Esophagus (tissue), 2 donors: ENCODE data around the gene MBD3L2B. TPM values are rescaled to one million over a fixed set of nuclear protein-coding genes. Genes with fewer than 3 reads are reported as not detected.
"Not testable (repeated sequence)": the region's sequence is repeated elsewhere in the genome, so short reads cannot be mapped to it uniquely, and the experiment has no call there.

Experiments used
- H3K27ac ChIP-seq, 2 donors: one replicate each; pipeline ENCODE4 v1.5.1; 2013; ENCODE audit warnings: low read depth in 2 of 2, mild to moderate bottlenecking in 2 of 2, inconsistent platforms in 1 of 2, low read length in 1 of 2, moderate library complexity in 1 of 2
- H3K27me3 ChIP-seq, 2 donors: one replicate each; pipeline ENCODE4 v1.6.1; 2013; ENCODE audit warnings: low read length in 2 of 2, control low read depth in 1 of 2, mild to moderate bottlenecking in 1 of 2; ENCODE audit not compliant: insufficient read depth in 2 of 2, control insufficient read depth in 1 of 2
- H3K36me3 ChIP-seq, 2 donors: one replicate each; pipeline ENCODE4 v1.6.1; 2013; ENCODE audit warnings: low read length in 1 of 2; ENCODE audit not compliant: control insufficient read depth in 2 of 2, insufficient read depth in 2 of 2
- H3K4me1 ChIP-seq, 2 donors: one replicate each; pipeline ENCODE4 v1.6.1; 2013; ENCODE audit warnings: low read length in 1 of 2; ENCODE audit not compliant: control insufficient read depth in 2 of 2, insufficient read depth in 2 of 2
- H3K4me3 ChIP-seq, 2 donors: one replicate each; pipeline ENCODE4 v1.5.1; 2013; ENCODE audit warnings: low read length in 2 of 2, mild to moderate bottlenecking in 2 of 2, low read depth in 1 of 2, moderate library complexity in 1 of 2
- H3K9me3 ChIP-seq, 2 donors: one replicate each; pipeline ENCODE4 v1.6.1; 2013; ENCODE audit warnings: mild to moderate bottlenecking in 2 of 2, low read depth in 1 of 2, low read length in 1 of 2, moderate library complexity in 1 of 2; ENCODE audit not compliant: control insufficient read depth in 2 of 2, insufficient read depth in 1 of 2
- WGBS, 2 donors: extraction: QIAGEN DNeasy Blood & Tissue Kit; methylation state at CpG; one replicate each; pipeline ENCODE4 v1.1.7; 2013; 5-methylcytosine and 5-hydroxymethylcytosine counted together
- polyA plus RNA-seq, 2 donors: library from polyadenylated mRNA; stranded (reverse); fragments of 200-250 nt; gene quantifications; one replicate each; pipeline ENCODE4 v1.2.3, GENCODE V29; 2013
- donor health status: healthy with polysubstance abuse.
- donor health status: Bipolar disorder and iron deficiency.

MBD3L2B gene
- polyA plus RNA-seq, 2 donors = not detected

DNA sequence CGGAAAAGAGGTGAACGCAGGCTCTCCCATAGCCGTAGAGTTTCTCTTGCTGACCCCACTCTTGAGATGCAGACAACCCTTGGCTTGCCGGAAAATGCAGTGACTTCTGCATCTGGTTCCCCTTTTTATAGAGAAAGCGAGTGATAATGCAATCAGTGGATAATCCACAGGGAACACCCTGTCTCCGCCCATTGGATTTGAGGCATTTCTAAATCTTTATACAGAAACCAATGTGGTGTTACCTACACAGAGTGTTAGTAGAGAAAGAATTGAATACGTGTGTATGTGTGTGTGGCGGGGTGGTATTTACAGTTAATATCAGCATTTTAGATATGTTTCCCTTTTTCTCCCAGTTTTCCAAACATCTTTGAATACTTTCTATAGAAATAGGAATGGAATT lies 37.3 kb upstream of the MBD3L2B start, which contains the start of gene MBD3L3:
TSS of gene MBD3L3 (minus strand) at position 101 of the 400 bp plus-strand sequence. CDS start at position 30, 71 bp downstream.
- not testable (repeated sequence) for H3K9me3 ChIP-seq, H3K4me1 ChIP-seq, H3K4me3 ChIP-seq, H3K36me3 ChIP-seq, H3K27ac ChIP-seq, H3K27me3 ChIP-seq
- no CpG with 5 or more reads among the region's 8 CpGs for WGBS, 2 donors

DNA sequence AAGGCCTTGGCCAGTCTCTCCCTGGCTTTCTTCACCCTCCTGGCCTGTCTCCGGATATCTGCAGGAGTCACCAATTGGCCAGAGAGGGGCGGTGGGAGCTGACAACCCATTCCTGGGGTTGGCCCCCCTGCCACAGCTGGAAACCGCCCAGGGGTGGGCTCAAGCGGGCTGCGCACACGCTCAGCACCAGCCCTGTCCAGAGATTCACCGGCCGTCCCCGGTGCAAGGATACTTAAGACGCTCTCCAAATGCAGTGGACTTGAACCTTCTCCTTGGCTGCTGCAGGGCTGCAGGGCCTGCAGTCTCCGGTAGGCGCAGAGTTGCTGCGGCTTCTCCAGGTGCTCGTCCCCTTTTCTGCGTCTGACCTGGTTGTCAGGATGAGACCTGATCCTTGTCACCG lies 35.1 kb upstream of the MBD3L2B start:
- H3K9me3 ChIP-seq = not testable (repeated sequence)
- 82 to 92% methylated on average over 8 of the region's 16 CpGs for WGBS, 2 donors

DNA sequence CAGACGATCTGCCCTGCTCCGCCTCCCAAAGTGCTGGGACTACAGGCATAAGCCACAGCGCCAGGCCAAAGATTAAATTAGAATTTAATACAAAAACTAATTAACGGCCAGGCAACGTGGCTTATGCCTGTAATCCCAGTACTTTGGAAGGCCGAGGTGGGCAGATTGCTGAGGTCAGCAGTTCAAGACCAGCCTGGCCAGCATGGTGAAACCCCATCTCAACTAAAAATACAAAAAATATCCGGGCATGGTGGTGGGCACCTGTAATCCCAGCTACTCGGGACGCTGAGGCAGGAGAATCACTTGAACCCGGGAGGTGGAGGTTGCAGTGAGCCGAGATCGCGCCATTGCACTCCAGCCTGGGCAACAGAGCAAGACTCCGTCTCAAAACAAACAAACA lies 34.4 kb upstream of the MBD3L2B start:
- WGBS, 2 donors = 92 to 93% methylated on average over 12 of the region's 14 CpGs
- not testable (repeated sequence) for H3K4me3 ChIP-seq, H3K36me3 ChIP-seq, H3K27me3 ChIP-seq, H3K9me3 ChIP-seq, H3K27ac ChIP-seq, H3K4me1 ChIP-seq

More for the DNA sequence above, 35.1 kb upstream of the MBD3L2B start:
- H3K36me3 ChIP-seq, H3K27ac ChIP-seq, H3K4me3 ChIP-seq, H3K27me3 ChIP-seq, H3K4me1 ChIP-seq: not testable (repeated sequence)

DNA sequence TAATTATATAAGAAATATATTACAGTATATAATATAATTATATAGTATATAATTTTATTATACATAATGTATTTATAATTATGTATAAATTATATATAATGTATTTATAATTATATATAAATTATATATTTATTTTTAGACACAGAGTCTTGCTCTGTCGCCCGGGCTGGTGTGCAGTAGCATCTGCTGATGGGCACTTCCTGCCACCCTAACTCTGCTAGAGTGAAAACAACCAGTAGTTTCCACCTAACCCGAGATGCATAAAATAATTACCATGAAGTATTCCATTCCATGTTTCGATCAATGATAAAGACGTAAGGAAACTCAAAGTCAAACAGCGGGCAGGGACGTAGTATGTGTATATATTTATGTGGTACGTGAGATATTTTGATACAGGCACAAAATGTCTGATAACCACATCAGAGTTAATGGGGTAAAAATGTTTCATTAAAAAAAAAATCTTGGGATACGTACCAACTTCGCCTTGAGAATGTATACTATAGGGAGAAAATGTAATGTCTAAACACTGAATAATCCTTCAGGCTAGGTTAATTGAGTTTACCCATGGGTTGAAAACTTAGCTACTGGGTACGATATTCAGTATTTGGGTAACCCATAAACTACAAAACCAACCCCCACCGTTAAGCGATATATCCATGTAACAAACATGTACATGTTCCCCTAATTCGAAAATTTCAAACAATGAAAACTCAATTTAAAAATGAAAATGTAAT lies 33.6 kb upstream of the MBD3L2B start:
- not testable (repeated sequence) for H3K9me3 ChIP-seq, H3K4me3 ChIP-seq, H3K36me3 ChIP-seq, H3K27me3 ChIP-seq, H3K4me1 ChIP-seq, H3K27ac ChIP-seq
- 94% methylated on average over 12 of the region's 14 CpGs for WGBS, 2 donors

DNA sequence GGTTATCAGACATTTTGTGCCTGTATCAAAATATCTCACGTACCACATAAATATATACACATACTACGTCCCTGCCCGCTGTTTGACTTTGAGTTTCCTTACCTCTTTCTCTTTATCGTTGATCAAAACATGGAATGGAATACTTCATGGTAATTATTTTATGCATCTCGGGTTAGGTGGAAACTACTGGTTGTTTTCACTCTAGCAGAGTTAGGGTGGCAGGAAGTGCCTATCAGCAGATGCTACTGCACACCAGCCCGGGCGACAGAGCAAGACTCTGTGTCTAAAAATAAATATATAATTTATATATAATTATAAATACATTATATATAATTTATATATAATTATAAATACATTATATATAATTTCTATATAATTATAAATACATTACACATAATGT lies 31.7 kb upstream of the MBD3L2B start:
- H3K27me3 ChIP-seq, H3K9me3 ChIP-seq, H3K4me1 ChIP-seq, H3K27ac ChIP-seq, H3K36me3 ChIP-seq, H3K4me3 ChIP-seq: not testable (repeated sequence)
- WGBS, 2 donors = 88 to 93% methylated on average over 7 of the region's 7 CpGs

DNA sequence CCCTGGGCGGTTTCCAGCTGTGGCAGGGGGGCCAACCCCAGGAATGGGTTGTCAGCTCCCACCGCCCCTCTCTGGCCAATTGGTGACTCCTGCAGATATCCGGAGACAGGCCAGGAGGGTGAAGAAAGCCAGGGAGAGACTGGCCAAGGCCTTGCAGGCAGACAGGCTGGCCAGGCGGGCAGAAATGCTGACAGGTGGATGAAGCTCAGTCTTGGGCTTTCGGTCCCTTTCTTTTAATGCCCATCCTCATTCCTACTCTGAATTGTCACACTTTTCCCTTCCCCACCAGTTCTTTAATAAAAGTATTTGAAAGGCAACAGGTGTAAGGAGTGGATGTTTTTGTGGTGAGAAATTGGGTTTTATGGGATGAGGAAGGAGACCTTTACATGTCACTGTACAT lies 30.2 kb upstream of the MBD3L2B start:
- H3K9me3 ChIP-seq, H3K27me3 ChIP-seq, H3K27ac ChIP-seq, H3K4me3 ChIP-seq, H3K36me3 ChIP-seq, H3K4me1 ChIP-seq: not testable (repeated sequence)
- 76 to 98% methylated on average over 2 of the region's 5 CpGs for WGBS, 2 donors

DNA sequence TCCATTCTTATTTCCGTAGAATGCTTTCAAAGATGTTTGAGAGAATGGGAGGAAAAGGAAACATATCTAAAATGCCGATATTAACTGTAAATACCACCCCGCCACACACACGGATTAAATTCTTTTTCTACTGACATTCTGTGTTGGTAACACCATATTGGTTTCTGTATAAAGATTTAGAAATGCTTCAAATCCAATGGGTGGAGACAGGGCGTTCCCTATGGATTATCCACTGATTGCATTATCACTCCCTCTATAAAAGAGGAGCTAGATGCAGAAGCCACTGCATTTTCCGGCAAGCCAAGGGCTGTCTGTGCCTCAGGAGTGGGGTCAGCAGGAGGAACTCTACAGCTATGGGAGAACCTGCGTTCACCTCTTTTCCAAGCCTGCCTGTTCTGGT lies 27.8 kb upstream of the MBD3L2B start, which contains the start of gene MBD3L2:
TSS of gene MBD3L2 (plus strand) at position 301 of the 400 bp plus-strand sequence. CDS start at position 354, 53 bp downstream.
- WGBS, 2 donors = no CpG with 5 or more reads among the region's 7 CpGs
- H3K27ac ChIP-seq, H3K36me3 ChIP-seq, H3K4me1 ChIP-seq, H3K9me3 ChIP-seq, H3K27me3 ChIP-seq, H3K4me3 ChIP-seq: not testable (repeated sequence)

DNA sequence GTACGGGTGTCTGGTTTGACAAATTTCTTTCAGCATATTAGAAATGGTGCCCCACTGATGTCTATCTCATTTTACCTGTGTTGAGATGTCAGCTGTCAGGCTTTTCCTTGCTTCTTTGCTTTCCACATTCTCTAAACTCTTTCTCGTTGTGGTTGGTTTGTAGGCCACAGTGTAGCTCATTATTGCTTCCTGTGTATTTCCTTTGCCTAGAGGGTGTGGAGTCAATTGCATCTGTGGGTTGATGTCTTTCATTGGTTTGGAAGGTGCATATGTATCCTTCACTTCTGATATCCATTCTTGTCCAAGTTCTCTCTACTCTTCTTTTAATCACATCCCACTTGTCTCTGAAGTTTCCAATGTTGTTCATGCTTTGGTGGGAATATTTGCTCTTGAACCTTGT lies 20.3 kb upstream of the MBD3L2B start:
- H3K4me3 ChIP-seq, H3K9me3 ChIP-seq, H3K4me1 ChIP-seq, H3K36me3 ChIP-seq, H3K27me3 ChIP-seq, H3K27ac ChIP-seq: not testable (repeated sequence)
- no CpG with 5 or more reads among the region's 2 CpGs for WGBS, 2 donors

DNA sequence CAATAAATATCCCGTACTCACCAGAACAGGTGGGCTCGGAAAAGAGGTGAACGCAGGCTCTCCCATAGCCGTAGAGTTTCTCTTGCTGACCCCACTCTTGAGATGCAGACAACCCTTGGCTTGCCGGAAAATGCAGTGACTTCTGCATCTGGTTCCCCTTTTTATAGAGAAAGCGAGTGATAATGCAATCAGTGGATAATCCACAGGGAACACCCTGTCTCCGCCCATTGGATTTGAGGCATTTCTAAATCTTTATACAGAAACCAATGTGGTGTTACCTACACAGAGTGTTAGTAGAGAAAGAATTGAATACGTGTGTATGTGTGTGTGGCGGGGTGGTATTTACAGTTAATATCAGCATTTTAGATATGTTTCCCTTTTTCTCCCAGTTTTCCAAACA lies 18.8 kb upstream of the MBD3L2B start, which contains the start of gene MBD3L4:
TSS of gene MBD3L4 (minus strand) at position 101 of the 400 bp plus-strand sequence. CDS start at position 66, 35 bp downstream.
- not testable (repeated sequence) for H3K27ac ChIP-seq, H3K36me3 ChIP-seq, H3K9me3 ChIP-seq, H3K4me1 ChIP-seq, H3K27me3 ChIP-seq, H3K4me3 ChIP-seq
- no CpG with 5 or more reads among the region's 9 CpGs for WGBS, 2 donors

DNA sequence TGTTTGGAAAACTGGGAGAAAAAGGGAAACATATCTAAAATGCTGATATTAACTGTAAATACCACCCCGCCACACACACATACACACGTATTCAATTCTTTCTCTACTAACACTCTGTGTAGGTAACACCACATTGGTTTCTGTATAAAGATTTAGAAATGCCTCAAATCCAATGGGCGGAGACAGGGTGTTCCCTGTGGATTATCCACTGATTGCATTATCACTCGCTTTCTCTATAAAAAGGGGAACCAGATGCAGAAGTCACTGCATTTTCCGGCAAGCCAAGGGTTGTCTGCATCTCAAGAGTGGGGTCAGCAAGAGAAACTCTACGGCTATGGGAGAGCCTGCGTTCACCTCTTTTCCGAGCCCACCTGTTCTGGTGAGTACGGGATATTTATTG lies 9.0 kb upstream of the MBD3L2B start, which contains the start of gene MBD3L5:
TSS of gene MBD3L5 (plus strand) at position 301 of the 400 bp plus-strand sequence. CDS start at position 335, 34 bp downstream.
- not testable (repeated sequence) for H3K36me3 ChIP-seq, H3K4me3 ChIP-seq, H3K4me1 ChIP-seq, H3K27me3 ChIP-seq, H3K27ac ChIP-seq, H3K9me3 ChIP-seq
- no CpG with 5 or more reads among the region's 9 CpGs for WGBS, 2 donors
